GM04503 (cell line): ENCODE measurements around the gene ETV4.

Experiments
- DNase-seq: peaks from one replicate; pipeline ENCODE4 v3.0.0-alpha.2; 2012; ENCODE audit warnings: low read depth

Gene ETV4

GRCh38 chr17:43572368-43572980 is 26.3 kb upstream of the ETV4 start:
- no peak for DNase-seq

DNA sequence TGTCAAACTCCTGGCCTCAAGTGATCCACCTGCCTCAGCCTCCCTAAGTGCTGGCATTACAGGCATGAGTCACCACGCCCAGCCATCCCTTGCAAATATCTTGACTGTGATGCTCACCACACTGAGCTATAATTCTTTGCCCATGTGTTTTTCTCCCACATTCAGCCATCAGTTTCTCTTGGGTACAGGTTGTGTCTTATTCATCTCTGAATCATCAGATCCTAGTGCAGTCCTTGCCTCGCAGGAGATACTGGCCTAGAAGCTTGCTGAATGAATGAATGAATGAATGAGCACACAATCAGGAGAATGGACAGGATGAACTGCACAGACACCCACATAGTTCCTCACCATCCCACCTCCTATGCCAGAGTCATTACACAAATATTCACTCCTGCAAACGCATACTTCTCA is 24.4 kb upstream of the ETV4 start:
- no peak for DNase-seq

DNA sequence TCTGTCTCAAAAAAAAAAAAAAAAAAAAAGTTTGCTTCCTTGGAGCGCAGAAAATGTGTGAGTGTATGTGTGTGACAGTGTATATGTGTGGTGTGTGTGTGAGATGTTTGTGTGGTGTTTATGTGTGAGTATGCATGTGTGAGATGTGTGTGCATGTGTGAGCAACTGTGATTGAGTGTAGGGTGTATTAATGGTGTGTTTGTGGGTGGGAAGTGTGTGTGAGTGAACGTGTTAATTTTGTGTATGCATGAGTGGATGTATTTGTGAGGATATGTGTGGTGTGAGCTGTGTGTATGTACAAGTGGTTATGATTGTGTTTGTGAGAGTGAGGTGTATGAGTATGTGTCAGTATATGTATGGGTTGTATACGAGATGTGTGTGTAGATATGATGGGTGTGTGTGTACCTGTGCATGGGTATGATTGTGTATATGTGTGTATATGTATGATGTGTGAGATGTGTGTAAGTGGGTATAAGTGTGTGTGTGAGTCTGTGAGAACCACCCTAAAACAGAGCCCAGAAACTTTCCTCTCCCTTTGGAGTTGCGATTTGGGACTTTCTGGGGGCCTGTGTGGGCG is 22.5 kb upstream of the ETV4 start:
- DNase-seq: no peak

DNA sequence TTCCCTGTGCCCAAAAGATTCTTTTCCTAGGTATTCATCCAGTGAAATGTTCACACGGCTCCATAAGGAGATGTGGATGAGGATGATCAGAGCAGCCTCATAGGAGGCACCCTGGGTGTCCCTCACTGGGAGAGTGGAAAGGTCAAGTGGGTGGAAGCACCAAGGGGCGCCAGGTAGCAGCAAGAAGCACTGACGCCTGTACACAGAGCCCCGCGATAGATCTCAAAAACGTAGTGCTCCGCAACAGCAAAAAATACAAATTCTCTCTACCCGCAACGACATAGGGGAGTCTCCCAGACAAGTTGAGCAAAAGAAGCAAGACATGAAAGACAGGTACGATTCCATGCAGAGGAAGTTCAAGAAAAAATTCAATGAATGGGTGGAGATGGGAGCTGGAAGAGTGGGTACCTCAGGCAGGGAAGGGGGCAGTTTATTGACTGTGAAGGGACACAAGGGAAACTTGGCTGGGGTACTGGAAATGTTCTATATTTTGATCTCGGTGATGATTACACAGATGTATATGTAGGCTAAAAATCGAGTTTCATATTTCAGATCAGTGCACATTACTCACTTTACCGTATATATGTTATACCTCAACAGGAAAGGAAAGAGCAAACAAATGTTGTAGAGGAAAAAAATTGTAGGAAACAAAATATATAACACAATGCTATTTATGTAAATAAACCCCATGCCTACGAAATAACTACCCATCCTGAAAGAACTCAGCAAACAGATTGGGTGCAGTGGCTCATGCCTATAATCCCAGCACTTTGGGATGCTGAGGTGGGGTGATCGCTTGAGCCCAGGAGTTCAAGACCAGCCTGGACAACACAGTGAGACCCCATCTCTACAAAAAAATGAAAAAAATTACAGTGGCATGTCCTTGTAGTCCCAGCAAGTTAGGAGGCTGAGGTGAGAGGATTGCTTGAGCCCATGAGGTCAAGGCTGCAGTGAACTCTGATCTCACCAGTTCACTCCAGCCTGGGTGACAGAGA is 17.8 kb upstream of the ETV4 start:
- DNase-seq: no peak

DNA sequence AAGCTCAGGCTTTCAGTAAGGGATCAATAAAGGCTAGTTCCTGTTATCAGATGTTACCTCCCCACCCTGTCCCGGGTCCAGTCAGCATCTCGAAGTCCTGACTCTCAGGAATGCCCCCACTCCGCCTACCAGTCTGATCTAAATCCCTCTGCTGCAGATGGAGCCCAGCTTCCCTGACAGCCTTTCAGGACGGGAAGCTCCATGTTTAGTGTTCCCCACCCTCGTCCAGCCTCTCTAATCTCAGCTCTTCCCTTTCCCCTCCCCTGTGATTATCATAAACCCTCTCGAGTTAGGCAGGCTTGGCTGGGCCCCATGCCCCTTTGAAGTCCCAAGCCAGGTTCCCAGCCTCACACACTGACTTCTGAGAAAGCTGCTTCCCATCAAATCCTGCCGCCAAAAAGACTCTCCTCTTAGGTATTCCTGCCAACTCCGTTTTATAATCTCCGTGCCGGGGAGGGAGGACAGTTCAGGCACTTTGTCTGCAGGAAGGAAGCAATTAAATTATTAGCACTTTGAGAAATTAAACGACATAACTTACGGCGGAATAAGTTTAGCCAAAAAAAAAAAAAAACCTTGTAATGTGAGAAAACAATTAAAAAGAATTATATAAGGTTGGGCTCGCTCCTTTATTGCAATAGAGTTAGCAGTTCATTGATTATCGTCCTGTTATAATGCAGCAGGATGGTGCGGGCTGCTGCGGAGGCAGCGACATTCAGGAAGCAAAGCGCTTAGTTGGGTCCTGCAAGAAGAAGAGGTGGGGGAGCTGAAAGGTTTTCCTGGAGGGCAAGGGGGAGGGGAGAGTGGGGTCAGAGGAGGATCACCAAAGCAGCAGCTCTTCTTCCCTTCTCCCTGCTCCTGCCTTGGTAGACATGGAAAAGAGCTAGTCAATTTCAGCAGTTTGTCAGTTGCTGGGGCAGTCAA is 16.8 kb upstream of the ETV4 start:
- DNase-seq: no peak

DNA sequence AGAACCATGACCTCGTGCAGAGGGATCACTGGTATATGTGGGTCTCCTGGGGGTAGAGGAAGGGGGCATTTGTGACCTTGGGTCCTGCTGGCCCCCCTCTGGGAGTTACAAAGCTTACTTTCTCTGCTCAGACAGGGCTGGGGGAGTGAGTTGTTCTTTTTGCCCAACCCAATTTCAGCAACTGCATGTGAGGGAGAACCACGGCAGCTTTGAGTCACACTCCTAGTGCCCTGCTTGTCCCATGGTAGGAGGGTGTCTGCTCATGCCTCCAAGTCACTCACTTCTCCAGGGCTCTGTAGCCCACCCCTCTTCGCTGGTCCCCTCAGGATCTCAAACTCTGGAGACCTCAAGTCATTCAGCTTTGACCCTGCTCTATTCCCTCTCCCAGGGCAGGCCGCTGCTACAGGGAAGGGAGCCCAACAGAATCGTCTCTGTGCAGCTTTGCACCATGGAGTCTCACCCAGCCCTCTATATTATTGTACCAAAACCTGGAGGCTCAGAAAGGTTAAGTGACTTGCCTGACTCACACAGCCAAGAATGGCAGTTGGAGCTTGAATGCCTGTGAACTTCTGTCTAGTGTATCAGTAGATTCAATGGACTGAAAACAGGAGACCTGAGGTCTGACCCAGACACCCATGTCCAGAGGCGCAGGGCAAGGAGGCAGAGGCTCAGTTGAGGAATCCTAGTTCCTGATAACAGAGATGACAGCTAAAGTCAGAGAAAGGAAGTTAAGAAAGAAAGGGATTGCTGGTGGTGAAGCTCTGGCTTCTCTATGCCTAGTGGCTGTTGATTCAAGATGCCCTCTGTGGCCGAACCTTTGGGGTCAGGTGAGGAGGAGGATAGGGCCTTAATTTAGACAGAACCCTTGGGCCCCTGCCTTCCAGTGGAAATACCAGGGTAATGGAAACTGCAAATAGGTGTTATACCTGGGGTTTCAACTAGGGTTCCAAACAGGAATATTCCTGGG is 14.6 kb upstream of the ETV4 start:
- no peak for DNase-seq

GRCh38 chr17:43559161-43559816 is 13.1 kb upstream of the ETV4 start:
- DNase-seq: no peak

DNA sequence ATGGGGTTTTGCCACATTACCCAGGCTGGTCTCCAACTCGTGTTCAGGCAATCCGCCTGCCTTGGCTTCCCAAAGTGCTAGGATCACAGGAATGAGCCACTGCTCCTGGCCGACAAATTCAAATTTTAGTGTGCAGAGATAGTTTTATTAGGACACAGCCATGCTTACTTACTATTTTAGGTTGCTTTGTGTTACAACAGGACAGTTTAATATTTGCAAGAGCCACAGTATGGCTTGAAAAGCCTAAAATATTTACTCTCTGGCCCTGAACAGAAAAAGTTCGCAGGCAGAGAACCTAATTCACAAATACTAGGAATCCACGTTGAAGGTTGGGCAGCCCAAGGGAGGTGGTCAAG is 12.6 kb upstream of the ETV4 start:
- no peak for DNase-seq

- peak; percentile 89 for DNase-seq
These were observed 10.2 kb upstream of the ETV4 start for GRCh38 chr17:43556292-43556691.

DNA sequence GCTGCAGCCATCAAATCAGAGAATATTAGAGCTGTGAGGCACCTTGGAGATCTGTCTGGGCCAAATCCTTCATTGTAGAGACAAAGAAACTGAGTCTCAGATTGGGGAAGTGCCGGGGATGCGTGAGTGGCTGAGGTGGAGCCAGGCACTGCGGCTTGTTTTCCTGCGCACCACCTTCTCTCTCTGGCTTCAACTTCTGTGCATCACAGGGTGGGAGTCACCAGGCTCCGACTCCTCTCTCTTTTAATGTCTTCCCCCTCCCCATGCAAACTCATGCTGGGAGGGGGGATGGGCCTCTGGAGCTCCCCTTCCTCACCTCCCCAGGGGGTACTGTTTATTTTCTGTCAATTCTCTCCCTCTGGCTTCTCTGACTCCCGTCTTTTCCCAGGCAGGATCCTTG is 8.7 kb upstream of the ETV4 start:
- no peak for DNase-seq

DNA sequence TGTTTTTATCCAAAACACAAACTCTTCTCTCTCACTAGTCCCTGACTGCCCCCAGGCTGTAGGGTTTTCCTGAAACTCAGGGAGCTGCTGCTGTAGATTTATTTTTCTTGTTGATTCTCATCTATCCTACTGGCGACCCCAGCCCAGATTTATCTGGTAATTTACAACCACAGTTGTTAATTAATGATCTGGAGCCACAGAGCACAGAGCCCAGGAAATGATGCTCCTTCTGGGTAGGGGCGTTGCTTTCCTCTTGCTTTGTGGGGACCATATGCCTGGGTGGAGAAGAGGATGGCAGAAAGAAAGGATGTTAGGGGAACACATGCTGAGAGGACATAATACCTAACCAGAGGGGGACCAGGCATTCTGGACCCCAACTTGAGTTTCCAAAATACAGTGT is 7.4 kb upstream of the ETV4 start:
- DNase-seq: no peak

DNA sequence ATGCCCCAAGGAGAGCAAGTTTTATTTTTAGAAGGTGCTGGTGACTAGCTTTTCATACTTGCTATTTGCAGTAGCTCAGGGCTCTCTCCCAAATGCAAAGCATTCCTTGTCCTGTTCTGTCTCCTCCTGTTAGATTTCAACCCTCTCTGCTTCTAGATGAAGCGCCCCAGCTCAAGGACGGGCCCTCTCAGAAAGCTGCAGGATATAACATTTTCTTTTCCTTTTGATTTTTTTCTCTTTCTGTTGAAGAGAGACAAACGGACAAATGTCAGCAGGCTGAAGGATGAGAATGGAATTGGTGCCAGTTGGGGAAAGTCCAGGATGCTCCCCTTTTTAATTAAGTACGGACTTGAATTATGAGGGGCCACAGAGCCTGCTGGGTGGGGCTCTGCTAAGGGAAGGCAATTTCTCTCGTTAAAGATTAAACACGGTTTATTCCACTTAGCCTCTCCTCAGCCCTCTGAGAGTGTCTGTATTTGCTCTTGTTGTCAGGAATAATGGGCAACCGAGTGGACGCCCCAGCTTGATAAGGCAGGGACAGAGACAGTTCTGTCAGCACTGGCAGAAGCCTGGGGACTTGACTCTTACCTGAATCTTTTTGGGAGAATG is 6.2 kb upstream of the ETV4 start:
- no peak for DNase-seq

- no peak for DNase-seq
These were observed 4.6 kb upstream of the ETV4 start for GRCh38 chr17:43550754-43551153.

DNA sequence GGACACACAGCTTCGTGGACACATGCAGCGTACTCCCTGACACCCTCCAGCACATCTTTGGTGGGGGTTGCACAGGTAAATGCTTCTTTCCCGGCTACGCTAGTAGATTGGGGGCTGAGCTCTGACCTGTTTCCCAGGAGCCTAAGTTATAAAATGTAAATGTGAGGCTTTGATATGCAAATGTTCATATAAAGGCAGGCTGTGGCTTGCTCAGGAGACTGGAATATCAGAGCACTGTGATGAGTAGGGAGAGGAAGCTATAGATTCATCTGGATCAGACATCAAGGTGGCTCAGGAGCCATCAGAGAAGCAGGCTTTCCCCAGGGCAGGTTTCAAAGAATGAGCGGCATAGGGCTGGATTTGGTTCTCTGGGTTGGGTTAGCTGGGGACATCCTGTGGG is 3.4 kb upstream of the ETV4 start:
- DNase-seq: no peak

DNA sequence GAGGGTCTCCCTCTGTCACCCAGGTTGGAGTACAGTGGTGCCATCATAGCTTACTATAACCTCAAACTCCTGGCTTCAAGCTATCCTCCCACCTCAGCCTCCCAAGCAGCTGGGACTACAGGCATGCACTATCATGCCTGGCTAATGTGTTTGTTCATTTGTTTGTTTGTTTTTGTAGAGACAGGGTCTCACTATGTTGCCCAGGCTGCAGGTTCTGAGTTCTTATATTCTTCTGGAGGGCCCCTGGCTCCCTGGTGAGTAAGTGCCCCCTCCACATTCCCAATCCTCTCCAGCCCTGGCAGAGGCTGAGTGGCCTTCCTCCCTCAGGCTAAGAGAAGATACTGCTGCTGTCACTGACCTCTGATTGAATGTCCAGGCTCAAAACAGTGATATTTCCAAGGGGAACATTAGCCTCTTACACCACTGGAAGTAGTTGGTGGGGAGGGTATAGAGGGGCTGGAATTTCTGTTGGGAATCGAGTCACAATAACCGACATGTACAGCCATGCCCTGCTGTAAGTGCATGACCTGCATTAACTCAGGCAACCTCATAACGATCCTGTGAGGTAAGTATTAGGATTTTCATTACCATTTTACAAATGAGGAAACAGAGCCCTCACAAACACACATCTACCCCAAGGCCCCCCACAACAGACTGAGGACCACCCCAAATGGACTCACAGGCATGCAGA is 2.7 kb upstream of the ETV4 start:
- no peak for DNase-seq

DNA sequence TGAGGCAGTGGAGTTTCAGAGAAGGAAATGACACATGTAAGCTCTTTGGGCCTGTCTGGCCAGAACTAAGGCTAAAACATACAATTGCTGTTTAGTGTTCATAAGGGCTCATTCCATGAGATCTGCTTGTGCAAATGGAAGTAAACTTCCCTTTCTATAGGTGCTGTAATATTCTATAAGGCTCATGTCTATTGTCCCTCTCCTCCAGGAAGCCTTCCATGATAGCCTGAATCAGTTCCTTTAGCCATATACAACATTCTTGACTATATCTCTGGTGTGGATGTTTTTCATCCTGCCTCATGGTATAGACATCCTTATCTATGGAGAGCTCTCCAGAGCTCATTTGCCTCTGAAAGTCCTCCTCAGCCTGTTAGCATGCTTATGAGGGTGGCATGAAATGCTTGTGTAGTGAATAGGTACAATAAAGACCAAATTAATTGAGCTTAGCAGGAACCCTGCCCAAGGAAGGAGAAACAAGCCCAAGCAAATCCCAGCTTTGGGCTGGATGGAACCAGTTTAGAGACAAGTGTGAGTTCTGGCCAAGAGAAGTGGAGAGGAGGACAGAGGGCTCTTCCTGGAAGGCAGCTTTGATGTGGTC is 1.6 kb upstream of the ETV4 start:
- DNase-seq: no peak

DNA sequence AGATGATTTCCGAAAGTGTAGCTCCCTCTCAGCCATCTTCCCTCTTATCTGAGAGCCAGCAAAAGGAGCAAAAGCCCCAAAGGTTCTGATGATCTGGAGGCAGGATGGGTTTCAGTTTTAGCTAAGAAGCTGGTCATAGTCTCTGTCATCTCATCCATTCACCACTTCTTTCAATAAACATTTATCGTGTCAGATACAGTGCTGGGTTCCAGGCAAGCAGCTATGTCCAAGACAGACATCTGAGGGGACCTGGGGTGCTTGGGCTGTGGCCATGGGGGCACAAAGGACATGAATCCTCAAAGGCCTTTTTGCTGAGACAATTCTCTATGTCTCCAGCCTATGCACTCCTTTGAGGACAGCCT is 1.0 kb upstream of the ETV4 start:
- DNase-seq: no peak

GRCh38 chr17:43545383-43545632 is 832 bp downstream of the ETV4 start:
- no peak for DNase-seq
